Measurements from ENCODE around the gene LGALS1. TPM values are rescaled to one million over a fixed set of nuclear protein-coding genes. Genes with fewer than 3 reads are reported as not detected.
A peak's percentile ranks its signal among the peaks of the same experiment; 100 is the strongest.

LGALS1 gene
- polyA plus RNA-seq, 1 of the 3 experiments (the other 2 are of a cell fraction), result 12,045 TPM

GRCh38 chr22:37661160-37661924 lies 14.1 kb upstream of the LGALS1 start:
- H2AFZ ChIP-seq (ENCODE audit: low read depth), result no peak overlapping the region
- no peak for TF ChIP-seq FOXJ3 (CRISPR knock-in tag; IDR thresholded peaks at IDR 0.05)
- no peak for TF ChIP-seq GATA2 (CRISPR knock-in tag; IDR thresholded peaks at IDR 0.05)
- no peak for TF ChIP-seq EZH2phosphoT487 (IDR thresholded peaks at IDR 0.05; ENCODE audit: borderline replicate concordance, low read depth)
- TF ChIP-seq POLR2AphosphoS5 (IDR thresholded peaks at IDR 0.05; ENCODE audit: low read depth, low read length), result no peak
- TF ChIP-seq MXI1 (IDR thresholded peaks at IDR 0.05; ENCODE audit: low read depth, low read length), result peak; percentile 93
- peak; percentile 32; the same call in 1 of the 2 replicates for TF ChIP-seq SIN3A (IDR thresholded peaks at IDR 0.05; ENCODE audit: borderline replicate concordance, low read depth, low read length)
- TF ChIP-seq FOSL2 (IDR thresholded peaks at IDR 0.05; ENCODE audit: borderline replicate concordance, low read depth), result no peak
- TF ChIP-seq, protein P1, sequence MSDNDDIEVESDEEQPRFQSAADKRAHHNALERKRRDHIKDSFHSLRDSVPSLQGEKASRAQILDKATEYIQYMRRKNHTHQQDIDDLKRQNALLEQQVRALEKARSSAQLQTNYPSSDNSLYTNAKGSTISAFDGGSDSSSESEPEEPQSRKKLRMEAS (IDR thresholded peaks at IDR 0.05; ENCODE audit: low read depth), result peak; percentile 77
- TF ChIP-seq ELF1 (IDR thresholded peaks at IDR 0.05), result no peak
- peak; percentile 50; the same call in 1 of the 2 replicates for TF ChIP-seq SMC3 (IDR thresholded peaks at IDR 0.05; ENCODE audit: low read depth, low read length)
- TF ChIP-seq, protein P2, sequence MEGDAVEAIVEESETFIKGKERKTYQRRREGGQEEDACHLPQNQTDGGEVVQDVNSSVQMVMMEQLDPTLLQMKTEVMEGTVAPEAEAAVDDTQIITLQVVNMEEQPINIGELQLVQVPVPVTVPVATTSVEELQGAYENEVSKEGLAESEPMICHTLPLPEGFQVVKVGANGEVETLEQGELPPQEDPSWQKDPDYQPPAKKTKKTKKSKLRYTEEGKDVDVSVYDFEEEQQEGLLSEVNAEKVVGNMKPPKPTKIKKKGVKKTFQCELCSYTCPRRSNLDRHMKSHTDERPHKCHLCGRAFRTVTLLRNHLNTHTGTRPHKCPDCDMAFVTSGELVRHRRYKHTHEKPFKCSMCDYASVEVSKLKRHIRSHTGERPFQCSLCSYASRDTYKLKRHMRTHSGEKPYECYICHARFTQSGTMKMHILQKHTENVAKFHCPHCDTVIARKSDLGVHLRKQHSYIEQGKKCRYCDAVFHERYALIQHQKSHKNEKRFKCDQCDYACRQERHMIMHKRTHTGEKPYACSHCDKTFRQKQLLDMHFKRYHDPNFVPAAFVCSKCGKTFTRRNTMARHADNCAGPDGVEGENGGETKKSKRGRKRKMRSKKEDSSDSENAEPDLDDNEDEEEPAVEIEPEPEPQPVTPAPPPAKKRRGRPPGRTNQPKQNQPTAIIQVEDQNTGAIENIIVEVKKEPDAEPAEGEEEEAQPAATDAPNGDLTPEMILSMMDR (IDR thresholded peaks at IDR 0.05), result peak; percentile 65
- TF ChIP-seq TAF1 (IDR thresholded peaks at IDR 0.05; ENCODE audit: borderline replicate concordance, low read depth, low read length), result no peak
- no peak for TF ChIP-seq REST (IDR thresholded peaks at IDR 0.05; ENCODE audit: low read depth, low read length)
- TF ChIP-seq JUND (IDR thresholded peaks at IDR 0.05), result no peak
- TF ChIP-seq YY1 (IDR thresholded peaks at IDR 0.05; ENCODE audit: low read depth), result no peak
- TF ChIP-seq RAD21 (IDR thresholded peaks at IDR 0.05; ENCODE audit: low read length), result peak; percentile 75
- TF ChIP-seq, protein P3, sequence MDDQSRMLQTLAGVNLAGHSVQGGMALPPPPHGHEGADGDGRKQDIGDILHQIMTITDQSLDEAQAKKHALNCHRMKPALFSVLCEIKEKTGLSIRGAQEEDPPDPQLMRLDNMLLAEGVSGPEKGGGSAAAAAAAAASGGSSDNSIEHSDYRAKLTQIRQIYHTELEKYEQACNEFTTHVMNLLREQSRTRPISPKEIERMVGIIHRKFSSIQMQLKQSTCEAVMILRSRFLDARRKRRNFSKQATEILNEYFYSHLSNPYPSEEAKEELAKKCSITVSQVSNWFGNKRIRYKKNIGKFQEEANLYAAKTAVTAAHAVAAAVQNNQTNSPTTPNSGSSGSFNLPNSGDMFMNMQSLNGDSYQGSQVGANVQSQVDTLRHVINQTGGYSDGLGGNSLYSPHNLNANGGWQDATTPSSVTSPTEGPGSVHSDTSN (IDR thresholded peaks at IDR 0.05), result no peak
- no peak for TF ChIP-seq NRF1 (IDR thresholded peaks at IDR 0.05; ENCODE audit: low read depth, low read length)
- no peak for TF ChIP-seq IRF3 (IDR thresholded peaks at IDR 0.05; ENCODE audit: low read depth, low read length)
- peak overlapping the region in 1 of 2 experiments; percentile 29; a peak in 2 of 4 replicates for H3K4me3 ChIP-seq (ENCODE audit: low read depth in 2 of 2, low read length in 1 of 2)
- POLR2A ChIA-PET, result interaction anchor here (0.8 to 1.3 kb wide), 4 partner anchors 14 to 35 kb away, joined by 3 to 4 read pairs (median 4); partner anchors contain the start of gene LGALS1
- no peak overlapping the region for H3K9ac ChIP-seq
- no peaks in the 10 kb centered on the region for H3K9me3 ChIP-seq
- H3K4me1 ChIP-seq (ENCODE audit: control insufficient read depth in 1 of 2, insufficient read depth in 2 of 2, low read depth in 1 of 2, low read length in 1 of 2), result peaks cover 19 to 37% of the 10 kb centered on the region in 2 experiments; a peak in 3 of 4 replicates
- peak overlapping the region; percentile 65 to 83 for H3K27ac ChIP-seq (ENCODE audit: low read depth in 2 of 2, low read length in 1 of 2)
- WGBS (ENCODE audit: low lambda C conversion rate), result 45% methylated on average over 11 of the region's 12 CpGs
- peak; percentile 71 for DNase-seq
- H3K4me2 ChIP-seq, result peak overlapping the region; percentile 93
- CTCF ChIA-PET, result interaction anchor here (0.7 to 44.3 kb wide), 13 partner anchors 10 to 156 kb away, joined by 3 to 898 read pairs (median 5); partner anchors contain the start of genes LGALS1, NOL12, SH3BP1 and TRIOBP
- peaks cover 69% of the 10 kb centered on the region for H3K79me2 ChIP-seq (ENCODE audit: insufficient read depth)
- no peaks in the 10 kb centered on the region for H3K27me3 ChIP-seq (ENCODE audit: insufficient read depth)
- H3K9me2 ChIP-seq, result no peaks in the 10 kb centered on the region
- H3K36me3 ChIP-seq (replicated peaks in 1 of 2; ENCODE audit: control insufficient read depth in 1 of 2, insufficient read depth in 2 of 2, low read length in 1 of 2), result peaks cover 0 to 2% of the 10 kb centered on the region in 2 experiments
- peaks cover 22% of the 10 kb centered on the region; the same call in 1 of the 2 replicates for H4K20me1 ChIP-seq (ENCODE audit: insufficient read depth)
- H3F3A ChIP-seq (replicated peaks; ENCODE audit: insufficient read depth), result peaks cover 16% of the 10 kb centered on the region
